AG04449 (cell line): Measurements from ENCODE around the gene NPB.

Experiments used
- CTCF ChIA-PET: fragments of 350-600 bp; formaldehyde crosslinking; extraction: SDS; loops from one replicate; lab custom pipeline; 2021; ENCODE audit warnings: antibody characterized with exemption; lab: Yijun Ruan, JAX
- POLR2A ChIA-PET: fragments of 400-600, 350-600 bp; formaldehyde crosslinking; extraction: SDS; loops from one replicate; lab custom pipeline; 2020; ENCODE audit warnings: antibody characterized with exemption, inconsistent platforms; lab: Yijun Ruan, JAX
- DNase-seq: peaks from one replicate; pipeline ENCODE4 v3.0.0-alpha.2; 2010; ENCODE audit warnings: low read depth, low spot score
- H3K4me3 ChIP-seq: 2 replicates; pipeline ENCODE4 v1.5.1; 2011; ENCODE audit warnings: low read depth, mild to moderate bottlenecking, control low read depth, low read length
- CTCF ChIP-seq: IDR thresholded peaks from one replicate; pipeline ENCODE4 v1.5.1; 2011; ENCODE audit warnings: mild to moderate bottlenecking, moderate library complexity, low read length, control low read depth, inconsistent platforms; ENCODE audit not compliant: insufficient read depth; ENCODE audit errors: missing control alignments

The NPB gene

DNA sequence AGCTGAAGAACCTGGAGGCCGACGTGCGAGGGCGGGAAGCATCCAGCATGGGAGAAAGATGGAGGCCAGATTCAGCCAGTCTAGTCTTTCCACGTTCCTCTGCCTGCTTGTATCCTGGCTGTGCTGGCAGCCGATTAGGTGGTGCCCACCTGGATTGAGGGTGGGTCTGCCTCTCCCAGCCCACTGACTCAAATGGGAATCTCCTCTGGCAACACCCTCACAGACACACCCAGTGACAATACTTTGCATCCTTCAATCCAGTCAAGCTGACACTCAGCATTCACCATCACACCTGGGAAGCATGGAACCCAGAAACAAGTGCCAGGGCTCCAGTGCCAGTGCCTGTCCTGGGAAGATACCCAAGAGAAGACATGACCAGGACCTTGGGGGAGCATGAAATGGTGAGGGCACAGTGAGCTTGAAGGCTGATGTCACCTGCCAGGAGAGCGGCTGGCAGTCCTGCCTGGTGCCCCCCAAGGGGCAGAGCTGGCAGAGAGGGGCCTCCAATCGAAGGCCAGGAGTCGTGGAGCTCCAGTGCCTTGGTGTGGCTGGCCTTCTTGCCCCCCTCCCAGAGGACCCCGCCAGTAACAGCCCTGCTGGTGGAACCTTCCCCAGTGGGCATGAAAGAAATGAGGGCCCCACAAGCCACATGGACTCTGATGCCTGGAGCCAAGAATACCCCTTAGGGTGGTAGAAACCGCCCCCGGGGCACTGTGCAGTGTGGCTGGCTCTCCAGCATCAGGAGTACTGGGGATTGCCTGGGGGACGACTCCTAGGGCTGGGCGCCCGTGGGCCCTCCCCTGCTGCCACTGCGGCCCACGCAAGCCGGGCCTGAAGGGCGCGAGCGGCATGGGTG is 643 bp upstream of the NPB start:
- no peak overlapping the region; the same call in 1 of the 2 replicates for H3K4me3 ChIP-seq
- no peak for TF ChIP-seq CTCF
- POLR2A ChIA-PET: no interaction called here
- CTCF ChIA-PET: interaction anchor here (0.7 to 1.0 kb wide), 2 partner anchors 9 to 18 kb away, joined by 3 read pairs; no protein-coding TSS in a partner anchor
- DNase-seq: no peak

DNA sequence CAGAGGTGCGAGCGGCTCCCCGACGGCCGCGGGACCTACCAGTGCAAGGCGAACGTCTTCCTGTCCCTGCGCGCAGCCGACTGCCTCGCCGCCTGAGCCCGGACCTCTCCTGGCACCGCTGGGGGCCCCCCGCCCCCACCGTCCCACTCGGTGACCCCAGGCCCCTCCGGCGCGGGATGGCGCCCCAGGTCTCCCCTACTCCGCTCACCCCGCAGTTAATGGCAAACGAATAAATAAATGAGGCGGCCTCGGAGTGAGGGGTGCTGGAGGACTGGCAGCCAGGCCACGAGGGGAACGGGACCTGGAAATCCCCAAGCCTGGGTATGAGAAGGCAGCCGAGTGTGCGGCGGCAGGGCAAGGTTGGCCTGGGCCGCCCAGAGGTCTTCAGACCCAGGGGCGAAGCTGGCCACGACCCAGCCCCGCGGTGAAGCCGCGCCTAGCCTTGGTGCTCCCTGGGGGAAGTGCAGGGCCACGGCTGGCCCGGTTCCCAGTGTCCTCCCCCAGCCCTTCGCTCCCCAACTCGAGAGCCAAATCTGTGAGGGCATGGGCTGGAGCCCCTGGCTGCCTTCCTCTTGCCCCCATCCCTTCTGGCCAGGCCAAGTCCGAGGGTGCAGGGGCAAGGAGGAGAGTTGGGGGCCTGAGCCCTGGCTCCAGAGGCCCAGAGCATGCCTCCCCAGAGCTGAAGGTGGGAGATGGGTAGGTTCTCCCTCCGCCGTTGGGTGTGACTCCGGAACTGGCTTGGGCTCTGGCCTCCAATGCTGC is 796 bp downstream of the NPB start:
- no peak for DNase-seq

GRCh38 chr17:81903415-81903831 is 1.4 kb downstream of the NPB start:
- no peak for TF ChIP-seq CTCF
- ChIA-PET POLR2A (interaction anchor here (0.7 kb wide), 1 partner anchor 23 kb away, joined by 3 read pairs; no protein-coding TSS in a partner anchor), CTCF (no interaction called here)
- no peak for DNase-seq
- H3K4me3 ChIP-seq: no peak overlapping the region

More for the DNA sequence above, 796 bp downstream of the NPB start:
- no peak for TF ChIP-seq CTCF
- ChIA-PET CTCF (no interaction called here), POLR2A (interaction anchor here (0.7 kb wide), 1 partner anchor 24 kb away, joined by 3 read pairs; no protein-coding TSS in a partner anchor)
- H3K4me3 ChIP-seq: peak overlapping the region; percentile 36

DNA sequence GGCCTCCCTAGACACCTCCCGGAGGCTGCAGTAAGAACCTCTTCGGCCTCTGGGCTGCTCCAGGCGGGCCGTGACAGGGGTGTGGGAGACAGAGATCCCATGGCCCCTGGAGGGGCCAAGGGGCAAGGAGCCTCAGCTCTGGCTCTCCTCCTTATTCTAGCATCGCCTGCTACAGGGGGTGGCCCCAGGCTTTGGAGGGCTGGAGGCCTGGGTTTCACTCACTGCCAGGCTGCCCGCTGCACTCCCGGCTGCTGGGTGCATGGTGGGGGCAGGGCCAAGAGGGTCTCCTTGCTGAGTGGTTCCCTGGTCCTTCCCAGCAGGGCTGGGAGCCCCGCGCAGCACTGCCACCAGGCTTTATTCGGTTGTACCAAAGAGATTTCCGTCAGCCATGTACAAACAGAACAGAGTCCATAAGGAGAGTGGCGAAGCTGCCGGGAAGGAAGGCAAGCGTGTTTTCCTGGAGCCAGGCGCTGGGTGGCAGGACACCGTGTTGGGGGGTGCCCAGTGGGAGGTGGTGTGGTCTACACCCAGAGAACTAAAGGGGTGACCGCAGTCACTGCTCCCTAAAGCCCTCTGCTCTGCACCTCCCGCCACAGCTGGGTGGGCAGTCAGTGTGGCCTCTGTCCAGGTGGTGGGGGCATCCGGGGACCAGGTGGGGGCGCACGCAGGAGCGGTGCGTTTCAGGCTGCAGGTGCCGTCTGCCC is 2.0 kb downstream of the NPB start:
- CTCF ChIA-PET: no interaction called here
- no peak for TF ChIP-seq CTCF
- H3K4me3 ChIP-seq: no peak overlapping the region
- POLR2A ChIA-PET: no interaction called here
- DNase-seq: no peak

DNA sequence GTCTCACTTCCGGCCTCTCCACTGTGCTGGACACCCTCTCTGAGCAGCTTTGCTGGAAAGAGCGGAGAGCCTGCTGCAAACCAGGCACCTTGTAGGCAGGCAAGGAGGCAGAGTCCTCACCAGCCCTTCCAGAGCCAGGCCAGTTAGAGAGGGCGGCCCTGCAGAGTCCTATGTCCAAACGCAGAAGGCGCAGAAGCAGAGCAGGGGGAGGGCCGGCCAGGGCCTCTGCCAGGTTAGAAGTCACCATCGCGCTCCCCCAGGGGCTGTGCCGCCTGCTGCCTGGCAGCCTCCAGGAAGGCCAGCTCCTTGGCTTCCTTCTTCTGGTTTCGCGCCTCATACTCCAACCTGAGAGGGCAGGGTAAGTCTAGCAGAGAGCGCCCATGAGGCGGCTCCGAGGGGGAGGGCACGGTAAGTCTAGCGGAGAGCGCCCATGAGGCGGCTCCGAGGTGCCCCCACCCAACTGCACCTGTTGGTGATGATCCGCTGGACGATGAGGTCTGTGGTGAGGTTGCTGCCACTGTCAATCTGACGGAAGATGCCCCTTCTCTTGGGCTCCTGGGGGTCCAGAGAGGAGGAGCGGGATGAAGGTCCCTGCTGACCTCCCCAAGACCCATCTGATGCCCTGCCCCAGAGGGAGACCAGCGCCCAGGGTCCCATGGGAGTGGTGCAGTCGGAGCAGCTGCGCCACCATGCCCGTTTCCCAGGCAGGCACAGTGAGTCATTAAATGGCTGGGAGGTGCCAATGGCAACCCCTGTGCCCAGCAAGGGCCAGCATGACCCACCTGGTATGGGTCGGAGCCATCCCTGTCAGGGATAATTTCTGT is 2.8 kb downstream of the NPB start:
- no peak for DNase-seq
- CTCF ChIA-PET: no interaction called here
- POLR2A ChIA-PET: no interaction called here
- H3K4me3 ChIP-seq: no peak overlapping the region
- no peak for TF ChIP-seq CTCF
